GM21515 (cell line): ENCODE measurements around the gene F2RL2.

Experiments
- ATAC-seq: cut with Tn5 transposase; IDR thresholded peaks from one replicate; pipeline ENCODE4 v1.9.1; 2021; ENCODE audit not compliant: unreplicated experiment

Gene F2RL2, protein sequence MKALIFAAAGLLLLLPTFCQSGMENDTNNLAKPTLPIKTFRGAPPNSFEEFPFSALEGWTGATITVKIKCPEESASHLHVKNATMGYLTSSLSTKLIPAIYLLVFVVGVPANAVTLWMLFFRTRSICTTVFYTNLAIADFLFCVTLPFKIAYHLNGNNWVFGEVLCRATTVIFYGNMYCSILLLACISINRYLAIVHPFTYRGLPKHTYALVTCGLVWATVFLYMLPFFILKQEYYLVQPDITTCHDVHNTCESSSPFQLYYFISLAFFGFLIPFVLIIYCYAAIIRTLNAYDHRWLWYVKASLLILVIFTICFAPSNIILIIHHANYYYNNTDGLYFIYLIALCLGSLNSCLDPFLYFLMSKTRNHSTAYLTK

DNA sequence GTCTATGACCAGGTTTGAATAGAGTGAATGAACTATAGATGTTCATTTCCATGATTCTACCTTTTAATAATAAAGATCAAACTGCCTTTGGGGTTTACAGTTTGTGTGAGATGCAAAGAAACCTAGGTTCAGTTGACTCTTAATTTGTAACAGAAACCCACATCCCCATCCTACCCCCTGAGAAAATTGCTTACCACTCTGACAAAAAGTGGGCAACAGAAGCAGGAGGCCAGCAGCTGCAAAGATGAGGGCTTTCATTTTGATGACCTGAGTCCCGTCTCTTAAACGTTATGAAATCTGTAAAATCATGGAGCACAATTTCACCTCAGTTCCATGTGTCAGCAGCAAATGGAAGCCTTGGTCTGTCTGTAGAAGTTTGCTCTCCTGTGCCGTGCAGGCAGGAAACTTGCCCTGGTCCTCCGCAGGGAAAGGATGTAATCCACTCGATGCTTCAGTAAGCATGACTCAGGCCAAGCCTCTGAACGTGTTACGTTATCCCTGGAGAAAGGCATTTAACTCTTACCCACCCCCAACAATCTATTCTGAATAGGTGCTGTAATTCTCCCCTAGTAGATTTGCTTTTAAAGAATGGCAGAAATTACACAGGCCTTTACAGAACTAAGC lies at the start of gene F2RL2:
F2RL2 (minus strand) TSS at position 431 of the 624 bp plus-strand sequence; CDS start at position 258, 173 bp downstream.
- no peak for ATAC-seq

DNA sequence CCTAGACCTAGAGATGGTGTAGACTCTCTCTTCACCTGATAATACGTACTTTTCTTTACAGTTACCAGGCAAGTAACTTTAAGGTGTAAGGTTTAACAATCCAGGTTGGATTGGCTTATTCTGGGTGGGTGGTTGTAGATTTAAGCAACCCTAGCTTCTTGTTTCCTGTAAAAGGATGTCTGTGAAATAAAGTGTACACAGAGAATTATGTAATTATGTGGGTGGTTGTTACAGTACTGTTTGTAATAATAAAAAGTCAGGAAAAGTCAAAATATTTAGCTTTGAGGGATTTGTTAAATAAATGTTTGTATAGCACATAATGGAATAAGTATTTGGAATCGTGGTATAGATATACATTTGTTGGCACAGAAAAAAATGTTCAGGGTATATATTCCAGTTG lies 49.0 kb upstream of the F2RL2 start:
- ATAC-seq, result no peak

DNA sequence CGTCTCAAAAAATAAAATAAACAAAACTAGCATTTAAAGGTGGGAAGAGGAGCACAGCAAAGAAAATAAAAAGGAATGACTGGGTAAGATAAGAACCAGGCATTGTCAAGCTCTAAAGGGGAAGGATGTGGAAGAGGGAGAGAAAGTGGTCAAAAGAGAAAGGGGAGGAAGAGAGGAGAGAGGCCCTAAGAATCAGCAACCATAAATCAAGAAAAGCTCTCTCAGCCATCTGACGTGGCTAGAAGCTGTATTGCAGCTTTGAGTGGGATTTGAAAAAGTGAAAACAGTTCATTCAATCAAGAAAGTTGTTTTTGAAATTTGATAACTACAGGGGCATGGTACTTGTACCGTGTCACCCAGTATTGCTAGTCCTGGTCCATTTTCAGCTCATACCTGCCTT lies 47.3 kb upstream of the F2RL2 start:
- ATAC-seq, result no peak

DNA sequence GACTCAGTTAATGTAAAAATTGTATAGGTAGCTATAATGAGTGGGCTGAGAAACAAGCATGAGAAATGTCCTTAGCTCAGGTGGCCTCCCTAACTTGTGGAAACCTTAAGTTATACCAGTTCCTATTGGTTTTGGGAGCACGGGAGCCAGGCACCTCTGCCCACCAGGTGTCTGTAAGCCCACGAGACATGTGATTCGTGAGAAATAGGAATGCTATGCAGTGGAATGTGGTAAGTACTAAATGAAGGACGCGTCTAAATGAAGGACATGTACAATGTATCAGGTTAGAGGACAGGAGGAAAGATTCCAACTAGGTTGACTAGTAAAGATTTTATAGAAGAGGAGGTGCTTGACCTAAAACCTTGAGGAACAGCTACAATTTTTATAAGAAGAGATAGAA lies 46.0 kb upstream of the F2RL2 start:
- no peak for ATAC-seq

DNA sequence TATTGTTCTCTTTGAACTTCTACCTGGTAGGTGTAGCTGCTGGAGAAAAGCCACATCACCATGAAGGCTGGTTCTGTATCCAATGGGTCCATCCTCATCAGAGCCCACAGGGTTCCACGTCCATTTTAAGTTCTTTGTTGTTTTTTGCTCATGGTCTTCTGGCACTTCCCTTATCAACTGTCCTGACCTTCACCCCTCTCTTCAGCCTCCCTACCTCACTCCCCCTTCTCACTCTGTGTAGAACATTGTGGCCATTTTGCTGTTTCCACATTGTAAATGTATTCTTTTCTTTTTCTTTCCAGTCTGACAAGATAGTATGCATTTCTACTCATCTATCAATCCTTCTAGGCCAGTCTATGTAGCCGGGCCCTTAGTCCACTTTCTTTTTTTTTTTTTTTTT lies 44.3 kb upstream of the F2RL2 start:
- no peak for ATAC-seq

DNA sequence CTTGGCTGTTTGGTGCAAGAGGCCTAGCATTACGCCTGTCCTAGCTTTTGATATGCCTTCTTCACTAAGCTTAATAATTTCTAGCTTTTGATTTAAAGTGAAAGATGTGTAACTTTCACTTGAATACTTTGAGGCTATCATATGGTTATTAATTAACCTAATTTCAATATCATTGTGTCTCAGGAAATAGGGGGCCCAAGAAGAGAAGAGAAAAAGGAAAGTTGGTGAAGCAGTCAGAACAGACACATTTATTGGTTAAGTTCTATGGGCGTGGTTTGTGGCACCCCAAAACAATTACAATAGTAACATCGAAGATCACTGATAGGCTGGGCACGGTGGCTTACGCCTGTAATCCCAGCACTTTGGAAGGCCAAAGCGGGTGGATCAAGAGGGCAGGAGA lies 40.9 kb upstream of the F2RL2 start:
- ATAC-seq, result no peak

DNA sequence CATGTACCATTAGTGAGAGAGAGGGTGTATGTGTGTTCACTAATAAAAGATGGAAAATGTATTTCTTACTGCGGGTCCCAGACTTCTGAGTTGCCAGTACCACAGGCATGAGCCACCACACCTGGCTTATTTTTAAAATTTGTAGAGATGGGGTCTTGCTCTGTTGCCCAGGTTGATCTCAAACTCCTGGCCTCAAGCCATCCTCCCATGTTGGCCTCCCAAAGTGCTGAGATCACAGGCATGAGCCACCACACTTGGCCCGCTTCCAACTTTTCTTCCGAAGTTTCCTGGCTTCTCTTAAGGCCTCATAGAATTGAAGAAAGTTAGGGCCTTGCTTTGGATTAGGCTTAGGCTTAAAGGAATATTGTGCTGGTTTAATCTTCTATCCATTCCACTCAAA lies 40.4 kb upstream of the F2RL2 start:
- ATAC-seq, result no peak

DNA sequence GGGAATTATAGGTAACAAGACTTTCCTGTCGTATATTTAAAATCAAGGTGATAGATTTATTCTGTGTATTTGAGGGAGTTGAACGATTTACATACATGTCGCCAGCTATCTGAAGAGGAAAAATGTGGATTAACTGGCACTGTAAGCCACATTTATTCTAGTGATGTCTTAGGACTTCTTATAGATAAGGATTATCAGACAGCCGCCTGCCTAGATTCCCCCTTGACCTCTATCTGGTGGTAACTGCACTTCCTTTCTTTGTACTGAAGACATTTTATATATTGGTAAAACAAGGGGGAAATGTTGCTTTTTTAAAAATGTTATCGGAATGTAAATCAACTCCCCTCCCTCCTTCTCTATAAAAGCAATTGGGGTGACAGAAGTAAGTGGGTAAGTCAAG lies 39.3 kb upstream of the F2RL2 start:
- ATAC-seq, result no peak

DNA sequence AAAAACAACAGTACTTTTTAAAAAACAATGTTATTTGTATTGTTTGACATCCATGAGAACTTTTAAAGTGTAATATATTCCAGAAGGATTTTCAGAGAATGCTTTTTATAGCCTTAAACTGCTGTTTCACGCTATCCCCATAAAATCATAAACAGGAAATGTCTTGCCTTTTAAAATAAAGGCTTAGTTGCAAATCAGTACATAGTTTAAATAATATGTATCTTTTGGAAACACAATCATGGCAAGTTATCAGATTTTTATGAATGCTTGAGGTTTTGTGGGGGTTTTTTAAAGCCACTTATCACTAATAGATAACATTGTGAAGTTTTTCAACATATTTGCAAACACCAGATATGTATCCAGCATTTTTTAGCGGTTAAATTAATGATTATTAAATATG lies 37.2 kb upstream of the F2RL2 start:
- no peak for ATAC-seq

DNA sequence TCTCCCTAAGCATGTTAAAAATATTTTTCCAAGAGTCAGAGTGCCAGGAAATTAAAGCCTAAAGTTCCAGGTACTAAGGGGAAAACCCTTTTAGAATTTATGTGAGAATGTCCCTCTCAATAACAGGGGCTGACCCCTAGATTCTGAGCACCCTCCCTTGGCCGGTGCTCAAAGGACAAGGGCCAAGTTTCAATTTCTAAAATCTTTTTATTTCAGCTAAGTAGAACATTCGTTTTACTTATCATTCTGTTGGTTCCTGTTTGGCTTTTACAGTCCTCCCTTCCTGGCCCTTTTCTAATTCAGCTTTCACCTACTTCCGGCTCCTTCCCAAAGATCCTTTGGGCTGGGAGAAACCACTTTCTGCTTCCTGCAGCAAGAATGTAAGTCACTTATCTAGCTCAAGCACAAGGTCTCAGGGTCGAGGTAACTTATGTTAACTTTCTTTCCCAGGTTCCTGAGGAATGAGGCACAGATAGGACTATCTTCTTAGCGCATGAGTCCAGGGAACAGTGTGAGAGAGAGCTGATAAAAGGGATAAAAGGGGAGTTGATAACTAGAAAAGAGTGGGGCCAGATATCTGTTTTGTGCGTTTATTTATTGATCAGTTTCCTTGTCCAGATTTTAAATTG lies 34.6 kb upstream of the F2RL2 start:
- ATAC-seq, result no peak

DNA sequence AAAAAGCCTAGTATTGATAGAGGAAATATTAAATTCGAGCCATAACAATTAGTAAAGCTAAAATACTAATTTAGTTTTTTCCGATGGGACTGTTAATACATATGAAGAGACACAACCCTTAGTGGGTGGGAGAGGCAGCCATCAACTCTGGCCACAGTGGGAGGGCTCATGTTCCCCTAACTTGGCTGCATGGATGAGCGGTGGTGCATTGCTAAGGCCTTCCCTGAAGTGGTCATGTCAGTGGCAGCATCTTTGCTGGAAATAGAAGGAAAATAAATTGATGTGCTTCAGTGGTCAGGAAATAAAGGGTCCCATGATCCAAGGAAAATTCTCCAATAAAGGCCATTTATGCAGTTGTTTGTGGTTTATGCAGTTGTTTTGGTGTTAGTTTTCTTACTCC lies 33.9 kb upstream of the F2RL2 start:
- ATAC-seq, result no peak

DNA sequence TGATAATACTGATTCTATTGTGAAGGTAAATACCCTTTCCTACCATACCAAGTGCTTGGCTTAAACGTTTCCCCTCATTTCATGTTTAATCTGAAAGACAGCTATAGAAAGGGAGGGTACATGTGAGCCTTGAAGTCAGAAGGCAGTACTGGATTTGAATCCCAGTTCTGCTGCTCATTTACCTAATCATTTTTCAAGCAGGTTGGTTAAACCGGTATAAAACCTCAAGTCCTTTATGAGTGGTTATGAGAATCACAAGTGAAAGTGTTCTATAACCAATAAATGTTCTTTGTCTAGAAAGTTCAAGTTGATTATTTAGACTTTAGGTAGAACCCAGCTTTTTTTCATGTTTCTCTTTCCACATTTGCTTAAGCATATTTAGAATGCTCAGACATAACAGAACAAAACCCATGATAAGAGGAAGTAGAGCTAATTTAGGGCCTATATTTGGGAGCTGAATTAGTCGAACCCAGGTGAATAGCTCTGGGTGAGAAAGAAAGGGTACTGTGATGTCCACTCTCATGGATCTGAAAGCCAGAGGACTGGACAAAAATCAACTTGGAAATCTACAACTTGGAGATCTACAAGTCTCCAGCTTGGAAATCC lies 29.7 kb upstream of the F2RL2 start:
- no peak for ATAC-seq

DNA sequence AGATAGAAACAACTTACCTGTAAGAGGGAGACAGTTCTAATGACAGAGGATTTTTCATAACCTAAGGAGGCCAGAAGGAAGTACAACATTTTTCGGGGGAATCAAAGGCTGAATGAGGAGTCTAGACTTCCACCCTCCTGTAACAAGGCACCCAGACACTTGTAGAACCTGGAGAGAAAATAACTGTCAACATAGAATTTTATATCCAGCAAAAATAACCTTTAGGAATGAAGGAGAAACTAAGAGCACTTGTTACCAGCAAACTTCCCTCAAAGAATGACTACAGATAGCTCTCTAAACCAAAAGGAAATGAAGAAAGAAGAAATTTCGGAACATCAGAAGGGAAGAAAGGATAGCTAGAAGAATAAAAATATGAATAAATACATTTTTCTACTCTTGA lies 25.9 kb upstream of the F2RL2 start:
- no peak for ATAC-seq

DNA sequence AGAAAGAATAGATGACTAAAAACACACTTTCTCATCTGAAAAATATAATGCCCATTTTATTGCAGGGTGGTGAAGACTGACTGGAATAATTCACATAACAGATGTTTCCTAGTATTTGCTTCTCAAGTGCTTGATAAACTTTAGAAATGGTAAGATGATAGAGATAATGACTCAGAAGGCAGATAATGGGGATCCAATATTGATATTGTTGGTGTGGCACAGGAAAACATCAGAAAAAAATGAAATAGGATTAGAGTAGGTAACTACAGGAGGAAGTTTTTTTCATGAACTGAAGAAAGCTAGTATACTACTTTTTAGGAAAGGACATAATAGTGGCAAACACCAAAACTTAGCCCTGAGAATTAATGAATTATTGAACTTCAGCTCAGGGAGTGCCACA lies 20.2 kb upstream of the F2RL2 start:
- ATAC-seq, result no peak

DNA sequence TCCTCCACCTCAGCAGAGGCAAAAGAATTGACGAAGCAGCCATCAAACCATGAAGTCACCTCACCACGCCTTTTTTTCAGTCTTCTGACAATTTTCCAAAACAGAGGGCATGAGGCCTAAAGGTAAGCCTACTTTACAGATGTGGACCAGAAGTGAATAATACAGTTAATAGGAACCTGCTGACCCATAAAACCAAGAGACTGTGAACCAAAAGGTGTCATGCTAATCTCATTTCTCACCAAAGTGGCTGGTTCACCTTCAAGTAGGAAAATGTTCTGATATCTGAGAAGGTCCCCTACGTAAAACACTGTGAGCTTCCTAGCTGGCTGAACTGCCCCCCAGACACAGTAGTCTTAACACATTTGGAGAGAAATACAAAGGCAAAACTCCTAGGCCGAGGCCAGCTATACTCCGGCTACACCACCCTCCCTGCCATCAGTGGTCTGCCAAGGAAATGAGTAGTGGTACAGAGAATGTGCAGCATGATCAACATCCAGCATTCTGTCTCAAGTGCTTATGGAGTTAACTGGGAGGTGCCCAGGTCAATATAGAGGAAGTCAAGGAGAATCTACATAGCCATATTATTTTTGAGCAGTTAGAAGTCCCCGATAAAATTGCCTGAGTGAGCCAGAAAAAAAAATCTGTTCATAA lies 19.3 kb upstream of the F2RL2 start:
- ATAC-seq, result no peak

DNA sequence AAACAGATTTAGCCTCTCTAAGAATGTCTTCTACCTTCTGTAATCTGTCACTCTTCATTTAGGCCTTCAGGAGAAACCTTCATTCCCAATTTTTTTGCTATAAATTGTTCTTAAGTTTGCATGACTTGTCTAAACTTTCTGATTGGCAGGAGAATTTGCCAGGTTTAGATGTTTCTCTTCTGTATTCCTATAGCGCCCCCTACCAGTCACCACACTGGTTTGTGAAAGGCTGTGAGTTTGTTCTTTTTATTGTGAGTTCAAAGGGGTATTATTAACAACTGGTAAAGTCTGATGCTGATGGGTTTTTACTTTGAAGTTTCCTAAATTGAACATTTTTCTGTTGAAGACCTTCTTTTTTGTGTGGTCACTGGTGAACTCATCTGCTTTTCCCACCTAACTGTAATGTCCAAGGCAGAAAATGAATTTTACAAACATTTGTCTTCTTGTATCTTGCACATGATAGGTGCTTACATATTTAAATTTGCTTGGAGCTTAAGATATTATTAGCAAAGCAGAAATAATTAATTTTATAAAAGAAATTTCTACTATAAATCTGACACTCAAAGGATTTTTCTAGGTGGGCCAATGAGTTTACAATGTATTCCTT lies 18.4 kb upstream of the F2RL2 start:
- ATAC-seq, result no peak

DNA sequence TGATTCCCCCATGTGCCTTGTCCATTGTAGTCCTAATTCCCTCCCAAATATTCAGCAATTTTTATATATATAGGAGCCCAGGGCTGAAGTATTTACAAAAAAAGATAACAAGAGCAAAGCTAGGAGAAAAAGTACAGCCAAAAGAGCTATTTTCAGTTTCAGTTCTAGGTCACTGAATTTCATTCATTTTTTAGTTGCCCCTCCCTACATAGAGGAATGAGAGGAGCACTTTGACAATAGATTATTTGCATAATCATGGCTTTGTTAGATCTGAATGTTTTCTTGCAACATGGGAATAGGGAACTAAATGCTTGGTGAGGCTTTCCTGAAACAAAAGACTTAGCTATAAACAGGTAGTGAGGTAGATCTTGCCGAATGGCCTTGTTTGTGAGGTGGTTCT lies 15.3 kb upstream of the F2RL2 start:
- ATAC-seq, result no peak

DNA sequence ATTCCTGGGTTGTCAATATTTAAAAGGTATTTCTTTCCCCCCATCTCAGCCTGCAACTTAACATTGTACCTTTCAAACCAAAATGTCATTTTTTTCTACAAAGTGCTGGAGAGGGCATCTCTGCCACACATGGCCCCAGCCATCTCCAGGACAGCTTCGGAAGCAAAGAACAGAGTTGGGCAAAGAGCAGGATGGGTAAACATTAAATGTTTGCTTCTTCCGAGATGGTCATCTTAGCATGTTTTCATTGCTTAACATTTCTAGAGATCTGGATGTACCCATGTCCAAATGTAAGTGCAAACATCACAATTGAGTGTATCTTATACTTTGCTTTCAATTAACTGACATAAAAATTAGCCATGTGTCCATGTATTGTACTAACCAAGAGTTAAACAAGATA lies 14.3 kb upstream of the F2RL2 start:
- no peak for ATAC-seq

DNA sequence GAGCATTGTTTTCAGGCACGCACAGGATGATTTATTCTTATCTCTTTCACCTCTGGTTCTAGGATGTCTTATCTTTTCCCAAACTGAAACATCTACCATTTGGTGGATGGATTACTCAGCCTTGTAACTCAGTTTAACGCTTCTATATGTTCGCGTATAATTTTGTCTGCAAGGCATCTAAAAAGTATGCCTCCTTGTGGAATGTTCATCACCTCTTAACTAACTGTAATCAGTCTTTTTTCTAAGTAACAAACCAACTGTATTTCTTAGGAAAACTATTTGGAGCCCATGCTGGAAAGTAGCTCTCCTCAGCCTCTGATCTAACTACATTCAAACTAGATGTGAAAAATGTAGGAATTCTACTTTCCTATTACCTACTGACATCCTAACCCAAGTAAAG lies 11.5 kb upstream of the F2RL2 start:
- ATAC-seq, result no peak

DNA sequence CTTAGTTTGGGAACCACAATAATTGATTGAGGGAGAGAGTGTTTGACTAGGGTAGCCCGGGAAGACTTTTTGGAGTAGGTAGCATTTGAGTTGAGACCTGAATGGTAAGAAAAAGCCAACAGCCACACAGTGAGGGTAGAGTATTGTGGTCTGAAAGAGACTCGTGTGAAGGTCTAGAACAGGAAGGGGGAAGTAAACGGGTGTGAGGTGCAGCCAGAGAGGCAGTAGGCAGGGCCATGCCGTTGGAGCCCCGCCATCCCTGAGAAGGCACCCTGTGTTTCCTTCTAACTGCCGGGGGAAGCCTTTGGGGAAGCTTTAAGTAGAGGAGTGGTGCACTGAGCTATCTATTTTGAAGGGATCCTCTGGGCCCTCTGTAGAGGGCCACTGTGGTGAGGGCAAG lies 3.5 kb upstream of the F2RL2 start:
- ATAC-seq, result no peak
